ENCODE measurements around the gene TRIP12. TPM values are rescaled to one million over a fixed set of nuclear protein-coding genes. Genes with fewer than 3 reads are reported as not detected.
"Not testable (repeated sequence)": the region's sequence is repeated elsewhere in the genome, so short reads cannot be mapped to it uniquely, and the experiment has no call there.

Gene TRIP12
- total RNA-seq, 1 experiment from 2014 or later, result 175 TPM

DNA sequence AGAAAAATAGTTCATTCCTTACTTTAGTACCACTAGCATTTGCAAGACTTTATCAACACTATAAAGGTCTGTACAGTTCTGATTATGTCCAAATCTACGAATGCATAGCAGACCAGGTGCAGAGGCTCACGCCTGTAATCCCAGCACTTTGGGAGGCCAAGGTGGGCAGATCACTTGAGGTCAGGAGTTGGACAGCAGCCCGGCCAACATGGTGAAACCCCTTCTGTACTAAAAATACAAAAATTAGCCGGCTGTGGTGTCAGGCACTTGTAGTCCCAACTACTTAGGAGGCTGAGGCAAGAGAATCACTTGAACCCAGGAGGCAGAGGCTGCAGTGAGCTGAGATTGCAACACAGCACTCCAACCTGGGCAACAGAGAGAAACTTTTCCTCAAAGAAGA, 87.4 kb downstream of the TRIP12 start:
- H3K4me2 ChIP-seq (ENCODE audit: low read length); intact Hi-C loops (cut with micrococcal nuclease); H3K4me1 ChIP-seq (ENCODE audit: control insufficient read depth in 1 of 2, insufficient read depth in 2 of 2, low read length in 2 of 2); POLR2A ChIA-PET; ATAC-seq; H3K9me2 ChIP-seq (ENCODE audit: insufficient read depth); H3K36me3 ChIP-seq (ENCODE audit: control insufficient read depth in 1 of 2, insufficient read depth in 2 of 2, low read length in 2 of 2); H3K9me3 ChIP-seq (ENCODE audit: control insufficient read depth in 1 of 2, insufficient read depth in 1 of 2, low read depth in 1 of 2, low read length in 2 of 2); DNase-seq (ENCODE audit: low read depth, low spot score); H3K27me3 ChIP-seq (ENCODE audit: insufficient read depth, low read length); CTCF ChIA-PET; H4K20me1 ChIP-seq (ENCODE audit: insufficient read depth); BruUV-seq (replicated peaks); H3K4me3 ChIP-seq (replicated peaks in 1 of 2; ENCODE audit: low read depth in 1 of 2, low read length in 2 of 2); H2AFZ ChIP-seq (ENCODE audit: low read depth, low read length, poor library complexity, severe bottlenecking); RAD21 ChIA-PET (ENCODE audit: low non-redundant PET in 1 of 2, low total read pairs in 2 of 2, uncharacterized antibody in 2 of 2, unreplicated experiment in 2 of 2); H3K9ac ChIP-seq (ENCODE audit: low read length); H3K27ac ChIP-seq (ENCODE audit: low read depth, low read length): not testable (repeated sequence)
- TF ChIP-seq, protein P1, sequence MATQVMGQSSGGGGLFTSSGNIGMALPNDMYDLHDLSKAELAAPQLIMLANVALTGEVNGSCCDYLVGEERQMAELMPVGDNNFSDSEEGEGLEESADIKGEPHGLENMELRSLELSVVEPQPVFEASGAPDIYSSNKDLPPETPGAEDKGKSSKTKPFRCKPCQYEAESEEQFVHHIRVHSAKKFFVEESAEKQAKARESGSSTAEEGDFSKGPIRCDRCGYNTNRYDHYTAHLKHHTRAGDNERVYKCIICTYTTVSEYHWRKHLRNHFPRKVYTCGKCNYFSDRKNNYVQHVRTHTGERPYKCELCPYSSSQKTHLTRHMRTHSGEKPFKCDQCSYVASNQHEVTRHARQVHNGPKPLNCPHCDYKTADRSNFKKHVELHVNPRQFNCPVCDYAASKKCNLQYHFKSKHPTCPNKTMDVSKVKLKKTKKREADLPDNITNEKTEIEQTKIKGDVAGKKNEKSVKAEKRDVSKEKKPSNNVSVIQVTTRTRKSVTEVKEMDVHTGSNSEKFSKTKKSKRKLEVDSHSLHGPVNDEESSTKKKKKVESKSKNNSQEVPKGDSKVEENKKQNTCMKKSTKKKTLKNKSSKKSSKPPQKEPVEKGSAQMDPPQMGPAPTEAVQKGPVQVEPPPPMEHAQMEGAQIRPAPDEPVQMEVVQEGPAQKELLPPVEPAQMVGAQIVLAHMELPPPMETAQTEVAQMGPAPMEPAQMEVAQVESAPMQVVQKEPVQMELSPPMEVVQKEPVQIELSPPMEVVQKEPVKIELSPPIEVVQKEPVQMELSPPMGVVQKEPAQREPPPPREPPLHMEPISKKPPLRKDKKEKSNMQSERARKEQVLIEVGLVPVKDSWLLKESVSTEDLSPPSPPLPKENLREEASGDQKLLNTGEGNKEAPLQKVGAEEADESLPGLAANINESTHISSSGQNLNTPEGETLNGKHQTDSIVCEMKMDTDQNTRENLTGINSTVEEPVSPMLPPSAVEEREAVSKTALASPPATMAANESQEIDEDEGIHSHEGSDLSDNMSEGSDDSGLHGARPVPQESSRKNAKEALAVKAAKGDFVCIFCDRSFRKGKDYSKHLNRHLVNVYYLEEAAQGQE (IDR thresholded peaks at IDR 0.05; ENCODE audit: low read depth), result peak; percentile 14; the same call in 1 of the 2 replicates
- peaks cover 27% of the 10 kb centered on the region for H3K79me2 ChIP-seq (ENCODE audit: insufficient read depth, low read length)

DNA sequence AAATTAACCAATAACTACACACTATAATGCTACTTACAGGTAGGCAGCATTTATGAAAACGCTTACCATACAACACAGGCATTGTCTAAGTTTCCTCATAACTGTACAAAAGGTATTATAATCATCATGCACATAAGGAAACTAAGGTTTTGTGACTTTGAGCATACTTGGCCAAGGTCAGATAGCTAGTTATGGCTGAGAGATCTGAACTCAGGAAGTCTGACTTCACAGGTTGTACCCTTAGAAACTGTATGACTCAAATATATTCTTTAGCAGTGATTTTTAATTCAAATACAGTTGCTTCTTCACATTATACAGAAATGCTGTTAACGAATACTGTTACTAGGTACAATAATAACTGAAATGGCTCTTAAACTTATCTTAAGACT, 89.3 kb downstream of the TRIP12 start:
- no peak overlapping the region for H2AFZ ChIP-seq (ENCODE audit: low read depth, low read length, poor library complexity, severe bottlenecking)
- no peak overlapping the region for H3K4me2 ChIP-seq (ENCODE audit: low read length)
- TF ChIP-seq, protein P1 (IDR thresholded peaks at IDR 0.05; ENCODE audit: low read depth), result no peak
- TF ChIP-seq POLR2A (IDR thresholded peaks at IDR 0.05; ENCODE audit: borderline replicate concordance, extremely low read depth, insufficient read depth, insufficient read length) (no peak), RAD21 (IDR thresholded peaks at IDR 0.05; ENCODE audit: low read depth) (no peak), POLR2AphosphoS5 (IDR thresholded peaks at IDR 0.05; ENCODE audit: low read depth, low read length) (no peak), EGR1 (IDR thresholded peaks at IDR 0.05; ENCODE audit: low read depth) (no peak)
- TF ChIP-seq, protein P2, sequence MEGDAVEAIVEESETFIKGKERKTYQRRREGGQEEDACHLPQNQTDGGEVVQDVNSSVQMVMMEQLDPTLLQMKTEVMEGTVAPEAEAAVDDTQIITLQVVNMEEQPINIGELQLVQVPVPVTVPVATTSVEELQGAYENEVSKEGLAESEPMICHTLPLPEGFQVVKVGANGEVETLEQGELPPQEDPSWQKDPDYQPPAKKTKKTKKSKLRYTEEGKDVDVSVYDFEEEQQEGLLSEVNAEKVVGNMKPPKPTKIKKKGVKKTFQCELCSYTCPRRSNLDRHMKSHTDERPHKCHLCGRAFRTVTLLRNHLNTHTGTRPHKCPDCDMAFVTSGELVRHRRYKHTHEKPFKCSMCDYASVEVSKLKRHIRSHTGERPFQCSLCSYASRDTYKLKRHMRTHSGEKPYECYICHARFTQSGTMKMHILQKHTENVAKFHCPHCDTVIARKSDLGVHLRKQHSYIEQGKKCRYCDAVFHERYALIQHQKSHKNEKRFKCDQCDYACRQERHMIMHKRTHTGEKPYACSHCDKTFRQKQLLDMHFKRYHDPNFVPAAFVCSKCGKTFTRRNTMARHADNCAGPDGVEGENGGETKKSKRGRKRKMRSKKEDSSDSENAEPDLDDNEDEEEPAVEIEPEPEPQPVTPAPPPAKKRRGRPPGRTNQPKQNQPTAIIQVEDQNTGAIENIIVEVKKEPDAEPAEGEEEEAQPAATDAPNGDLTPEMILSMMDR (IDR thresholded peaks at IDR 0.05 in 2 of 3, conservative IDR thresholded peaks at IDR 0.05 in 1 of 3; ENCODE audit: borderline replicate concordance in 1 of 3, insufficient read depth in 1 of 3, low read depth in 2 of 3, low read length in 2 of 3), result no peak
- TF ChIP-seq, protein P3, sequence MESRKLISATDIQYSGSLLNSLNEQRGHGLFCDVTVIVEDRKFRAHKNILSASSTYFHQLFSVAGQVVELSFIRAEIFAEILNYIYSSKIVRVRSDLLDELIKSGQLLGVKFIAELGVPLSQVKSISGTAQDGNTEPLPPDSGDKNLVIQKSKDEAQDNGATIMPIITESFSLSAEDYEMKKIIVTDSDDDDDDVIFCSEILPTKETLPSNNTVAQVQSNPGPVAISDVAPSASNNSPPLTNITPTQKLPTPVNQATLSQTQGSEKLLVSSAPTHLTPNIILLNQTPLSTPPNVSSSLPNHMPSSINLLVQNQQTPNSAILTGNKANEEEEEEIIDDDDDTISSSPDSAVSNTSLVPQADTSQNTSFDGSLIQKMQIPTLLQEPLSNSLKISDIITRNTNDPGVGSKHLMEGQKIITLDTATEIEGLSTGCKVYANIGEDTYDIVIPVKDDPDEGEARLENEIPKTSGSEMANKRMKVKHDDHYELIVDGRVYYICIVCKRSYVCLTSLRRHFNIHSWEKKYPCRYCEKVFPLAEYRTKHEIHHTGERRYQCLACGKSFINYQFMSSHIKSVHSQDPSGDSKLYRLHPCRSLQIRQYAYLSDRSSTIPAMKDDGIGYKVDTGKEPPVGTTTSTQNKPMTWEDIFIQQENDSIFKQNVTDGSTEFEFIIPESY (IDR thresholded peaks at IDR 0.05; ENCODE audit: extremely low read depth, insufficient replicate concordance, low read length), result no peak

More for the DNA sequence above, 89.3 kb downstream of the TRIP12 start:
- RAD21 ChIA-PET (ENCODE audit: low non-redundant PET in 1 of 2, low total read pairs in 2 of 2, uncharacterized antibody in 2 of 2, unreplicated experiment in 2 of 2), result no interaction called here
- Histone ChIP-seq H3K4me1 (ENCODE audit: control insufficient read depth in 1 of 2, insufficient read depth in 2 of 2, low read length in 2 of 2) (no peaks in the 10 kb centered on the region), H3K9ac (ENCODE audit: low read length) (no peak overlapping the region), H3K36me3 (ENCODE audit: control insufficient read depth in 1 of 2, insufficient read depth in 2 of 2, low read length in 2 of 2) (peaks cover 0 to 4% of the 10 kb centered on the region in 2 experiments; a peak in 1 of 4 replicates), H3K27ac (ENCODE audit: low read depth, low read length) (no peak overlapping the region), H4K20me1 (ENCODE audit: insufficient read depth) (0 out of 2 replicates have a peak, but pooled peaks cover 3% of the 10 kb centered on the region), H3K79me2 (ENCODE audit: insufficient read depth, low read length) (peaks cover 16% of the 10 kb centered on the region), H3K9me3 (ENCODE audit: control insufficient read depth in 1 of 2, insufficient read depth in 1 of 2, low read depth in 1 of 2, low read length in 2 of 2) (no peaks in the 10 kb centered on the region), H3K4me3 (replicated peaks in 1 of 2; ENCODE audit: low read depth in 1 of 2, low read length in 2 of 2) (no peak overlapping the region), H3K27me3 (ENCODE audit: insufficient read depth, low read length) (no peaks in the 10 kb centered on the region), H3K9me2 (ENCODE audit: insufficient read depth) (no peaks in the 10 kb centered on the region)
- BruUV-seq (replicated peaks), result no TSS peak
- CTCF ChIA-PET, result no interaction called here
- DNase-seq (ENCODE audit: low read depth, low spot score) (no peak), ATAC-seq (no peak)
- intact Hi-C loops (cut with micrococcal nuclease), result no loop called here
- POLR2A ChIA-PET, result interaction anchor here (0.6 kb wide), 1 partner anchor 680 kb away, joined by 3 read pairs; no protein-coding TSS in a partner anchor
